CD4-positive, alpha-beta T cell treated with Interleukin-15 for 4 hours (primary cell): ENCODE measurements around the gene NCAM1.

Experiments used
- DNase-seq: peaks from one replicate; pipeline ENCODE4 v3.0.0-alpha.2; 2020; ENCODE audit warnings: low spot score

The NCAM1 gene

GRCh38 chr11:113255741-113256140 lies 294.5 kb downstream of the NCAM1 start:
- DNase-seq = no peak

GRCh38 chr11:113256431-113257202 lies 295.4 kb downstream of the NCAM1 start:
- DNase-seq = no peak

DNA sequence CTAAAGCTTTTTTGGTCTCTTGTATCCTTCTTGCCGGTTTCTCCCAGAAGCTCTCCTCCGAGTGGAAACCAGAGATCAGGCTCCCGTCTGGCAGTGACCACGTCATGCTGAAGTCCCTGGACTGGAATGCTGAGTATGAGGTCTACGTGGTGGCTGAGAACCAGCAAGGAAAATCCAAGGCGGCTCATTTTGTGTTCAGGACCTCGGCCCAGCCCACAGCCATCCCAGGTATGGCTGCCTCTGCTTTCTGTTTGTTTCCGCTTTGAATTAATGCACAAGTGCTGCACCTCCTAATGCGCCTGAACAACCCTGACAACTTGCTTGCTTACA lies 298.8 kb downstream of the NCAM1 start:
- DNase-seq = no peak

GRCh38 chr11:113260541-113260940 lies 299.3 kb downstream of the NCAM1 start:
- DNase-seq = no peak

GRCh38 chr11:113261709-113262475 lies 300.7 kb downstream of the NCAM1 start:
- DNase-seq = no peak

DNA sequence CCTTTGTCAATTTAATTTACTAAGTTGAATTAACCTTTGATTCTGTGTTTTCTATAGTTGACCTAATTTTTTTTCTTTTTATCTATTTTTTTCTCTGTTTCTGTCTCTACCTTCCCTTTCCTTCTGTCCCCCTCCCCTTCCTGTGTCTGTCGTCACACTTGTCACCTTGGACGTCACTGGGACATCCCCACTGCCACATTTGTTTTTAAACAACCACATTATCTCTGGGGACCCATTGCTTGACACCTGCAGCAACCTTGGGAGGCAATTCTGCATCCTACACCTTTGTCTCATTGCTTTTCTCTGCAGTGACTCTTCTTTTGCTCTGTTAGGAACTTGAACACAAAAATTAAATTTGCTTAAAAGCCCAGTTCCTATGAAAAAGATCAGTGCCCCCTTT lies 301.4 kb downstream of the NCAM1 start:
- no peak for DNase-seq

GRCh38 chr11:113263458-113264259 lies 302.4 kb downstream of the NCAM1 start:
- DNase-seq = no peak

- DNase-seq = no peak
Measured at GRCh38 chr11:113265362-113265761, 304.1 kb downstream of the NCAM1 start.

DNA sequence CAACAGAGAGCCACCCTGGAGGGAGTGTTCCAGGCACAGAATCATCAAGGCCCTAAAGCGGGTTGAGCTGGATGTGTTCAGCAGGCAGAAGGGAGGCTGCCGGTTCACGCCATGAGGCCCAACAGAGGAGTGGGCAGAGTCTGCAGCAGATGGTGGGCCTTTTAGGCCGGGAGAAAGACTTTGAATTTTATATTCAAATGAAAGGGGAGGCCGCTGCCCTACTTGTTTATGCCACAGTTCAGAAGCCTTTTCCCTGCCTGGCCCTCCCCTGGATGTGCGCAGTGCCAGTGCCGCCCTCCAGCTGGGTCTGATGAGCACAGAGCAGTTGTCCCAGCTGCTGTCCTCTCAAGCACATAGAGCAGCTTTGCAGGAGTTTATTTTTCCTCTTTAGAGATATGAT lies 306.3 kb downstream of the NCAM1 start:
- DNase-seq = no peak

GRCh38 chr11:113269096-113269495 lies 307.9 kb downstream of the NCAM1 start:
- no peak for DNase-seq

DNA sequence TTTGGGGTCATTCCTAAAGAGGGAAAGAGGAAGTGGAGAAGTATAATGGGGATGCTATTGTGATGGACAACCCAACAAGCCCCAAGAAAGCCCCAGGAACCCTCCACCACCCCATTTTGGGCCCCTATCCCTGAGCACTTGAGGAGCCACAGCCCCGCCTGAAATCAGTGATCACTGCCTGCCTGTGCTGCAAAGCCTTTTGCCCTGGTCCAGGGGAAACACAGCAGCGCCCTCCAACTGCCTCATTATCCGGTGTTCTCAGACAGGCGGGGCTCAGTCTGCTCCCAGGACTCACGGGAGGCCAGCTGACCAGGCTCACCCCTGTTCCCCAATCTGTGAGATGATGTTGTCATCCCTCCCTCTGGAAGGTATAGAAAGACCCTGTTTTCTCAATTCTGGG lies 308.4 kb downstream of the NCAM1 start:
- no peak for DNase-seq

DNA sequence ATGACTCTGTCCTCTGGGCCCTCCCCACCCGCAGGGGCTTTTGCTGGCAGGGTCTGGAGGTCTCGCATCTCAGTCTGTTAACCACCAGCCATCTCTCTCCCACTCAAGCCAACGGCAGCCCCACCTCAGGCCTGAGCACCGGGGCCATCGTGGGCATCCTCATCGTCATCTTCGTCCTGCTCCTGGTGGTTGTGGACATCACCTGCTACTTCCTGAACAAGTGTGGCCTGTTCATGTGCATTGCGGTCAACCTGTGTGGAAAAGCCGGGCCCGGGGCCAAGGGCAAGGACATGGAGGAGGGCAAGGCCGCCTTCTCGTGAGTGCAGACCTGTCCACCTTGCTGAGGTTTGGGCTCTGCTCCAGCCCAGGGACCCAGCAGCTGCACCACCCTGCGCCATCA lies 308.9 kb downstream of the NCAM1 start:
- no peak for DNase-seq

DNA sequence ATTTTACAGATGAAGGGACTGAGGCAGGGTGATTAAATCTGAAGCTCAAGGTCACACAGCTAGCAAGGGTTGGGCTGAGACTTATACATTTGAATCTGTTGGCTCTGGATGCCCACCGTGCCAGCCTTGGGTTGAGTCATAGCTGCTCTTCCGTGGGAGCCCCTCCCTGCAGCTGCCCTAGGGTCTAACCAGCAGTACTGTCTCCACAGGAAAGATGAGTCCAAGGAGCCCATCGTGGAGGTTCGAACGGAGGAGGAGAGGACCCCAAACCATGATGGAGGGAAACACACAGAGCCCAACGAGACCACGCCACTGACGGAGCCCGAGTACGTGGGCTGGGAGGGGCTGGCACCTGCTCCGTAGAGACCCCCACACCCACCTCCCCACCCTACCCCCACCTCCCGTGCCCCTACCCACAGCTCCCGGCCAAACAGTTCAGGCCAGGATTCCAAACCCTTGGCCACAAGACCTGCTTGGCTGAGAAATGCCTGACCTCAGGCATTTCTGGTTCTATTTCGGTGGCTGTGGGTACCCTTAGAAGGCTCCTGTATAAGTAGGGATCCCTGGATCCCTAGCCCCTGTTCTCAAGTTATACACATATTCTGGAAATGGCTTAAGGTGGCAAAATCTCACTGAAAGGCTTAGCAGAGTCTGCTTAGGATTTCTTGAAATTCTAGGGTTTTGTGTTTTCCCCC lies 310.5 kb downstream of the NCAM1 start:
- no peak for DNase-seq

DNA sequence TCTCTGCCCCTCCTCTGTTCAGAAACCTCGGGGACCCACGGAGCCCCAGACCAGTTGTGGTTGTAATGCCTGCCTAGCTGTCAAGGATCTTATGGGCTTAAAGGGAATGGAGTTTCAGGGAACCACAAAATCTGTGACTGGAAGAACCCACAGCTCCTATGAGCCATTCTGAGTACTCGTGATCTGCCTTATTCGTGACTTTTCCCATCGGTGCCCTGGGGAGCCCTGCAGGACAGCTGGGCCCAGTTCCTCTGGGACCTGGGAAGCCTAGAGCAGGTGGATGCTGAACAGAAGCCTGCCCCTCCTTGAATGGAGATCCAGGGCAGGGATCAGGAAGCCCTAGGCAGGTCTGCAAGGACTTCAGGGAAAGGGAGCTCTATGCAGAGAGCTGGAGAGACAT lies 311.1 kb downstream of the NCAM1 start:
- no peak for DNase-seq

DNA sequence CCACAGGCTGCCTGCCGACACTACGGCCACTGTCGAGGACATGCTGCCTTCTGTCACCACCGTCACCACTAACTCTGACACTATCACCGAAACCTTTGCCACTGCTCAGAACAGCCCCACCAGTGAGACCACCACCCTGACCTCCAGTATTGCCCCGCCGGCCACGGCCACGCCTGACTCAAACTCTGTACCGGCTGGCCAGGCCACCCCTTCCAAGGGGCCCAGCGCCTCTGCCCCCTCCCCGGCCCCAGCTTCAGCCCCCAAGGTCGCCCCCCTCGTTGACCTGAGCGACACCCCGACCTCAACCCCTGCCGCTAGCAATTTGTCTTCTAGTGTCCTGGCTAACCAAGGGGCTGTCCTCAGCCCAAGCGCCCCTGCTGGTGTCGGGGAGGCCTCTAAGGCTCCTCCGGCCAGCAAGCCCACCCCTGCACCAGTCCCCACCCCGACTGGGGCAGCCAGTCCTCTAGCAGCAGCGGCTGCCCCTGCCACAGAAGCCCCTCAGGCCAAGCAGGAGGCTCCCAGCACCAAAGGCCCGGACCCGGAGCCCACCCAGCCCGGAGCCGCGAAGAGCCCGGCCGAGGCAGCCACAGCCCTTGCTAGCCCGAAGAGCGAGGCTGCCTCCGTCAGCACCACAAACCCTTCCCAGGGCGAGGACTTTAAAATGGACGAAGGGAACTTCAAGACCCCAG lies 311.9 kb downstream of the NCAM1 start:
- DNase-seq = no peak

DNA sequence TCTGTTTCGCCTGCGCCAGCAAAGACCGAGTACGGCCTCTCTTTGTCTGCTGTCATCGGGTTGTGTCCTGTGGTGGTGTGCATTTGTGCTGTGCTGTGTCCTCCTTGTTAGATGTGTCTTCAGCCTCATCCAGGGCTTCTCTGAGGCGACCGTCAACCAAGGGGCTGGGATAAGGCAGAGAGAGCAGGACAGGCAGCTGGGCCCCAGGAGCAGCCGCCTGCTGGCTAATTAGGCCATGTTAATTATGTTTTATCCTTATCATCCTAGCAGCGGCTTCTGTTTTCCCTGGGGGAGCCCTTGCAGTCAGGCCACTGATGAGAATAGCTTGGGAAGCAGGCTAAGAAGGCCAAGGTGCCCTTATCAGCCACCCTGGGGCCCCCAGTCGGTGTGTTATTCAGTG lies 312.5 kb downstream of the NCAM1 start:
- no peak for DNase-seq

DNA sequence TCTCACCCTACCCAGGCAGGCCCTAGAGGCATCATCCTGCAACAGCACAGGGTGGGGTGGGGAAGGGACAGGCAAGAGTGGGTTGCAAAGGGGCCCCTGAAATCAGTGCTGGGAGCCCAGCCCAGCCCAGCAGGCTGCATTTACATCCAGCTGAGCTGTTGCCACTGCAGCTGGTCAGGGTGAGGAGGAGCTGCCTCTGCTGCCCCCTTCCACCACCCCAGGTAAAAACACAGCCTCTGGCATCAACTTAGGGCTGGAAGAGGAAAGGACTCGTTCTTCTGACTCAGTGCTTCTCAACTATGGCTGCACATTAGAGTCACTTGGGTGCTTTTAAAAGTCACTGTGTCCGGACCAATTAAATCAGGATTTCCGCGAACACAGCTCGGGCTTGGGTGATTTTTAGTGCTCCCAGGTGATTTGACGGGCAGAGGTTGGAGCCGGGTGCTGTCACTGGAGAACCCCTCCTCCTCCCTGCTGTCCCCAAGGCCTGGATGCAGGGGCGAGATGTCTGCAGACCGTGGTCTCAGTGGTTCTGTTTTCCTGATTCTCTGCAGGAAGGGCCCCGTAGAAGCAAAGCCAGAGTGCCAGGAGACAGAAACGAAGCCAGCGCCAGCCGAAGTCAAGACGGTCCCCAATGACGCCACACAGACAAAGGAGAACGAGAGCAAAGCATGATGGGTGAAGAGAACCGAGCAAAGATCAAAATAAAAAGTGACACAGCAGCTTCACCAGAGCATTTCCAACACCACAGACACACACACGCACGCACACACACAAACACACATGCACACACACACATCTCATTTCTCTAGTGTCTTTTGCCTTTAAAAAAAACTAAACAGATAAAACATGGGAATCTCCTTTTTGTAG lies 313.7 kb downstream of the NCAM1 start:
- no peak for DNase-seq

DNA sequence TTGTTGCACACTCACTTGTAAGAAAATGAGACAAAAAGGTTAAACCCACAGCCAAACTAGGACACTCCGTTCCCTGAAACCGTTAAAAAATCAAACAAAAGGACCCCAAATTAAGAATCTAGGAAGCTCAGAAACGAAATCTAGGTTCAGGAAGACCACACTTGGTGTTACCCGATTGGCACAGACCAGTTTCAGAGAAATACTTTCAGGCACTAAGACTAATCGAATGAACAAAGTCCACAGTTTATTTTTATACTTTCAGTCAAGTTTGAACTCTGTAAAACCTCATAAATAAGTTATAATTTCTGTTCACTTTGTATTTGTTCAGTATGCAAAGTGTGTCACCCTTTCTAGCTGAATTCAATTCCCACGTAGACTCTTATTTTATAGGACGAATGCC lies 314.4 kb downstream of the NCAM1 start:
- no peak for DNase-seq

DNA sequence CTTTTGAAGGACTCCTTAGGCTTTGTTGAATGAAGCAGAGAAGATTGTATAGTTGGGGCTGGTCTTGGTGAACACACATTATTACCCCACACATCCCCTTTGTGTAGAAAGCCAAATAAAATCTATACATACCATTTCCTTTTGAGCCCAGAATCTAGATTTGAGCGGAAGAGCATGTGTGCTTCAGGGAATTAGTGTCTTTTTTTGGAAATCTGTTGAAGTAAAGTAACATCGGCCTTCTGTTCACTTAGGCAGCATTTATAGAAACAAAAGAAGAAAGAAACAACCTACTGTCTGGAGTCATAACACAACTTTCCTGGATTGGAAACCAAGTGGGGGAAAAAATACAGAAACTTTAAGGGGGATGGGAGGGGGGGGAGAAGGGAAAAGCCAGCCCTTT lies 315.2 kb downstream of the NCAM1 start:
- DNase-seq = no peak

DNA sequence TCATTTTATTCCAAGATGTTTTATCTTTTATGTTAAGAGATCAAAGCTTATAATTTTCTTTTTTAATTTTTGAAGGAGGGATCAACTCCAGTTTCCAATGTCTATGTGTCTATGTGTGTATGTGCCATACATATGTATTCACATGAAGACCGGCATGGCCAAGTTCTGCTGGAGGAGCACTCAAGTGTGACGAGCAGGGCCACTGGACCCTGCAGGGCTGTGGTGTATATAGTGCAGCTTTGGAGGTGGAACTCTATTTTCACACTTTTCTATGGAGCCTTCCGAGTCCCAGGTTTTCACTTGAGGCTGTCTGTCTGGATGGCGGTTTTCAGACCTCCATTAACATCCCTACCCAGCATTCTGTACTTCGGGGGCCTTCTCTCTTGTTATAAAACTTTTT lies 316.7 kb downstream of the NCAM1 start:
- DNase-seq = no peak

- no peak for DNase-seq
Measured at GRCh38 chr11:113278481-113278880, 317.3 kb downstream of the NCAM1 start.
